Activated CD8-positive, alpha-beta memory T cell treated with anti-CD3 and anti-CD28 coated beads, Interleukin-2, amount 10 ng/mL, durations not matched to agents 7 days and 5 days (primary cell): ENCODE data around the gene SLC12A9. TPM values are rescaled to one million over a fixed set of nuclear protein-coding genes. Genes with fewer than 3 reads are reported as not detected.

Source experiments
- ATAC-seq: fragments of 150-1000 bp; cut with Tn5 transposase; one replicate; pipeline ENCODE4 v1.10.0; 2021; ENCODE audit warnings: moderate library complexity
- CTCF ChIA-PET: fragments of 350-600 bp; sonication (Branson Sonifier 250); formaldehyde crosslinking; loops from one replicate; lab custom pipeline; 2021; ENCODE audit warnings: antibody characterized with exemption; lab: Charles Lee
- DNase-seq: peaks from one replicate; pipeline ENCODE4 v3.0.0-alpha.2; 2020
- H3K27ac Mint-ChIP-seq: one replicate; pipeline ENCODE4 v1.8.0; 2021; ENCODE audit warnings: mild to moderate bottlenecking, mixed read lengths
- H3K27me3 Mint-ChIP-seq: one replicate; pipeline ENCODE4 v1.8.0; 2021; ENCODE audit warnings: mixed read lengths
- H3K36me3 Mint-ChIP-seq: one replicate; pipeline ENCODE4 v1.8.0; 2021; ENCODE audit warnings: mild to moderate bottlenecking, mixed read lengths
- H3K4me1 Mint-ChIP-seq: one replicate; pipeline ENCODE4 v1.8.0; 2021; ENCODE audit warnings: mixed read lengths
- H3K4me3 Mint-ChIP-seq: one replicate; pipeline ENCODE4 v1.8.0; 2021; ENCODE audit warnings: mild to moderate bottlenecking, moderate library complexity, mixed read lengths
- H3K9me3 Mint-ChIP-seq: one replicate; pipeline ENCODE4 v1.8.0; 2022; ENCODE audit warnings: low read depth, mixed read lengths
- total RNA-seq, 2 experiments: library from RNA; stranded (reverse); gene quantifications; one replicate each; pipeline ENCODE4 v1.2.3, GENCODE V29; 2021

SLC12A9 gene
- total RNA-seq, 2 experiments from 2014 or later = 28.6 to 30.1 TPM

DNA sequence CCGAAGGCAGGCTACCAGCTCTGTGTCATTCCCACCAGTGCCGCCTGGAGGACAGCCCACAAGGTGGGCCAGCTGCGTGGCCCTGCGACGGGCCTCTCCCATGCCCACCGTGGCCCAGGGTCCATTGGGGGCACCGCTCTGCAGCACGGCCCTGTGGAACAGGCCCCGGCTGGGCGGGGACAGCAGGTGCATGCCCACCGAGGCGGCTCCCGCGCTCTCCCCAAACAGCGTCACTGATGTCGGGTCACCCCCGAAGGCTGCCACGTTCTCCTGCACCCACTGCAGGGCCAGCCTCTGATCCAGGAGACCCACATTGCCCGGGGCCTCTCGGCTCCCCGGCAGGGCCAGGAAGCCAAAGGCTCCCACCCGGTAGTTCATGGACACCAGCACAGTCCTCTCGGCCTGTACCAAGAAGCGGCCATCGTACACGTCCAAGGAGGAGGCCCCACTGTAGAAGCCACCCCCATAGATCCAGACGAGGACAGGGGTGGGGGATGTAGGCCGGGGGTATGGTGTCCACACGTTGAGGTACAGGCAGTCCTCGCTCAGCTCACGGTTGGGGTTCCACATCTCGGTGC, 40.9 kb downstream of the SLC12A9 start:
- Mint-ChIP-seq H3K27me3 (peaks cover 48% of the 10 kb centered on the region), H3K4me3 (no peak overlapping the region), H3K9me3 (no peaks in the 10 kb centered on the region), H3K4me1 (peaks cover 24% of the 10 kb centered on the region), H3K36me3 (peaks cover 2% of the 10 kb centered on the region), H3K27ac (no peak overlapping the region)
- ATAC-seq (no peak), DNase-seq (no peak)
- CTCF ChIA-PET = interaction anchor here (1.5 to 1.7 kb wide), 2 partner anchors 12 to 188 kb away, joined by 3 to 5 read pairs; partner anchors contain the start of gene POP7

DNA sequence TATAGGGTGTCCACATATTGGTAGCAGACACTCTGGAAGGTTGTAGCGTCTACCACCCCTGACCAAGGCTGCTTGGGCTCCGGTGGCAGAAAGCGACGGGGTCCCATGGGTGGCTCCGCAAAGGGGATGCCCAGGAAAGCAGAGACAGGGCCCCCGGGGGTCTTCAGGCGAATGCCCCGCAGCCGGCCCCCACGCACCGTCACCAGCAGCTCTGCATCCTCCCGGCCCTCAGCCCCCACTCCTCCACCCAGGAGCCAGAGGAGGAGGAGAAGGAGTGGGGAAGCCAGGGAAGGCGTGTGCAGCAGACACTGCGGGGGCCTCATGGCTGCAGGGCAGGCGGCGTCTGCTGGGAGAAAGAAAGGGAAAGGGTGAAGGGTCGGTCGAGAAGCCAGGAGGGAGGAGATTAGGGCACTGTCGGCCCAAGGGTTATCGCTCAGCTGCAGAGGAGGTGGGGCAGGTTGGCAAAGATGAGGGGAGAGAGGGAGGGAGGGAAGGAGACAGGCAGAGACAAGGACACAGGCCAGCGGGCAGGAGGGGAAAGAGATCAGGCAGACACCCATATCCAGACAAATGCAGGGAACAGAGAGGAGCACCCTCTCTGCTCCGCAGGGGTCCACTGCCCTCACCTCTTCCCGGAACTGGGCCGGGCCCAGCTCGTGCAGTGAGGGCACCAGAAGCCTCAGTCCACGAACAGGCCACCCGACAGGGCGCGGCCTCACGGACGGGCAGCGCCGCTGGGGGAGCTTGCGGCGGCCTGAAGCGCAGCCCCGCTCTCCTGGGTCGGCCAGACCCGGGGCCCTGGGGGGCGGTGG, 41.6 kb downstream of the SLC12A9 start:
- CTCF ChIA-PET = interaction anchor here (0.7 to 2.3 kb wide), 13 partner anchors 9 to 279 kb away, joined by 3 to 18 read pairs (median 4); partner anchors contain the start of genes POP7, SRRT and TRIM56
- Mint-ChIP-seq H3K27ac (no peak overlapping the region), H3K9me3 (no peaks in the 10 kb centered on the region), H3K27me3 (peaks cover 48% of the 10 kb centered on the region), H3K36me3 (no peaks in the 10 kb centered on the region), H3K4me3 (no peak overlapping the region), H3K4me1 (peaks cover 20% of the 10 kb centered on the region)
- no peak for ATAC-seq
- no peak for DNase-seq

DNA sequence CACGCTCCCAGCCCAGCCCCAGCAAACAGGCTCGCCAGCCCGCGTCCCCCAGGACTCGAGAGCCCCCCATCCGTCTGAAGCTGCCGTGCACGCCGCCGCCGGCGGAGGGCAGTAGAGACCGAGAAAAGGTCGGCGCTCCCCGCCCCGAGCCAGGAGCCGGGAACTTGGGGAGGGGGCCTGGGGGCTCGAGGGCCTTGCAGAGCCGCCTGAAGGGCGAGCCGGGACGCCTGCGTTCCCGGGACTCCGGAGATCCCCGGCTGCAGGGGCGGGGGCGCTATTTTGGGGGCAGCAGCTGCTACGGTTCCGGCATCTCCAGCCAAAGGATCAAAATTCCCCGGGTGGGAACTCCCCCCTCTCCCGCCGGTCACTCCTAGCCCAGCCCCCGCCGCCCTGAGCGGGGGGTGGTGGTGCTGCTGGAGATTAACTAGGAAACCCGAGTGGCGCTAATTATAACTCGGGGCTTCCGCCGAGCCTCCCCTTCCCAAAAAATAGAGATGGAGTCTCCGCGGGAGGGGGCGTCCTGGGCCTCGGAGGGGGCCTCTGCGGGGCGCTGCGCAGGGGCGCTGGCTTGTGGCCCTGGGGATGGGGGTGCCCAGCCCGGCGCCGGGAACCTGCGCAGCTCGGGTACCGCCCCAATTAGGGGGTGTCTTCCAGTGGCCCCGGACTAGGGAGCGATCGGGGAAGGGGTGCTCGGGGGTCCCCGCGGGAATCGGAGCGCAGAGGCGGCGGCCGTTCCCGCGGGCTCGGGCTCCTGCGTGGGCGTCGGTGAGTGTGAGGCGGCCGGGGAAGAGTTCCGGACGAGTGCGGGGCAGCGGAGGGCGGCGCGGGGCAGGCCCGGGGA, 42.6 kb downstream of the SLC12A9 start:
- H3K27me3 Mint-ChIP-seq = peaks cover 51% of the 10 kb centered on the region
- CTCF ChIA-PET = interaction anchor here (0.7 to 2.3 kb wide), 14 partner anchors 8 to 278 kb away, joined by 3 to 18 read pairs (median 4); partner anchors contain the start of genes POP7, SRRT and TRIM56

DNA sequence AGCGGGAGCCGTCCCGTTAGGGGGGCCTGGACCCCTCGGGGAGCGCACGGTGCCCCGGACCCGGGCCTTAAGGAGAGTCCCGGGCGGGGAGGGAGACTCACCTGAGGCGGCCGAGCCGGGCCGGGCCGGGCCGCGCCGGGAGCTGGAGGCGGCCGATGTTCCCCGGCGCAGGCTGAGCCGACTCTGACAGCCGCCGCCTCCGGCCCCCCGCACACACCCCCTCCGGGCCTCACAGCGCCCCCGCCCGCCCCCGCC, 43.1 kb downstream of the SLC12A9 start, which contains the start of gene ACHE:
Gene ACHE (minus strand): TSS at position 188 of the 255 bp plus-strand sequence. CDS start 1,656 bp downstream, outside the sequence.
- peak within 1 kb of the TSS; percentile 19 for H3K4me3 Mint-ChIP-seq
- no peak for ATAC-seq
- peaks cover 52% of the 10 kb centered on the region for H3K27me3 Mint-ChIP-seq
- H3K4me1 Mint-ChIP-seq = peaks cover 15% of the 10 kb centered on the region
- CTCF ChIA-PET = interaction anchor here (1.4 to 2.3 kb wide), 5 partner anchors 20 to 182 kb away, joined by 3 to 18 read pairs (median 12); partner anchors contain the start of gene SRRT
- no peak within 1 kb of the TSS for H3K27ac Mint-ChIP-seq
- no peaks in the 10 kb centered on the region for H3K36me3 Mint-ChIP-seq
- no peak for DNase-seq
- H3K9me3 Mint-ChIP-seq = no peaks in the 10 kb centered on the region

More for the DNA sequence above, 42.6 kb downstream of the SLC12A9 start:
- Mint-ChIP-seq H3K27ac (no peak overlapping the region), H3K36me3 (no peaks in the 10 kb centered on the region), H3K9me3 (no peaks in the 10 kb centered on the region), H3K4me3 (no peak overlapping the region), H3K4me1 (peaks cover 19% of the 10 kb centered on the region)
- no peak for ATAC-seq
- peak; percentile 64 for DNase-seq

DNA sequence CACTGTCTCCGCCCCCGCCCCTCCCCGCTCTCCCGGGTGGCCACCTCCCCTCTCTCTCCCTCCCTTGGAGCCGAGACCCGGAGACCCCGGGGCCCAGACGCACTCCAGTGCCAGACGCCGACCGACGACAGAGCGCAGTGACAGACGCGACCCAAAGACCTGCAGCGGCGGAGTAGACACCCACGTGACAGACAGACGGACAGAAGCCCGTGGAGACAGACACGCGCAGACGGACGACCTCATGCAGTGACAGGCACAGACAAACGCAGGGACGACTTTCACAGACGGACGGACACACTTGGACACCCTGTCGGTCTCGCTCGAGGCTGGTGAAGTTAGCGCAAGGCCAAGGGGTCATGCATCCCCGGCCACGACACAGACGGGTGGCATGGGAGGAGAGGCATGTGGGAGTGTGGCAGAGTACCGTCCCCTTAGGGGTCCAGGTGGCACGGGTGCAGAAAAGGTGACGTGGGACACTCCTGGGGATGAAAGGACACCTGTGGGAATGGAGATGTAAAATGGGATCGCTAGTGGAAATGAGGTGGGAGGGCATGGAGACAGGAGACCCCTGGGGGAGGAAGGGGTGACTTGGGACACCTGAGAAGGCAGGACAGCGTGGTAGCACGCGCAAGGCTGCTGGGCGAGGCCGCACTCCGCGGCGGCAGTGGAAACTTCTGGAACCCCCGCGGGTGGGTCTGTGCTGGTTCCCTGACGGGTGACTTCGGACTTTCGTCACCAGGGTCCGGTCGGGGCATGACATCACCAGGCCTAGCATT, 43.6 kb downstream of the SLC12A9 start:
- H3K27ac Mint-ChIP-seq = no peak overlapping the region

DNA sequence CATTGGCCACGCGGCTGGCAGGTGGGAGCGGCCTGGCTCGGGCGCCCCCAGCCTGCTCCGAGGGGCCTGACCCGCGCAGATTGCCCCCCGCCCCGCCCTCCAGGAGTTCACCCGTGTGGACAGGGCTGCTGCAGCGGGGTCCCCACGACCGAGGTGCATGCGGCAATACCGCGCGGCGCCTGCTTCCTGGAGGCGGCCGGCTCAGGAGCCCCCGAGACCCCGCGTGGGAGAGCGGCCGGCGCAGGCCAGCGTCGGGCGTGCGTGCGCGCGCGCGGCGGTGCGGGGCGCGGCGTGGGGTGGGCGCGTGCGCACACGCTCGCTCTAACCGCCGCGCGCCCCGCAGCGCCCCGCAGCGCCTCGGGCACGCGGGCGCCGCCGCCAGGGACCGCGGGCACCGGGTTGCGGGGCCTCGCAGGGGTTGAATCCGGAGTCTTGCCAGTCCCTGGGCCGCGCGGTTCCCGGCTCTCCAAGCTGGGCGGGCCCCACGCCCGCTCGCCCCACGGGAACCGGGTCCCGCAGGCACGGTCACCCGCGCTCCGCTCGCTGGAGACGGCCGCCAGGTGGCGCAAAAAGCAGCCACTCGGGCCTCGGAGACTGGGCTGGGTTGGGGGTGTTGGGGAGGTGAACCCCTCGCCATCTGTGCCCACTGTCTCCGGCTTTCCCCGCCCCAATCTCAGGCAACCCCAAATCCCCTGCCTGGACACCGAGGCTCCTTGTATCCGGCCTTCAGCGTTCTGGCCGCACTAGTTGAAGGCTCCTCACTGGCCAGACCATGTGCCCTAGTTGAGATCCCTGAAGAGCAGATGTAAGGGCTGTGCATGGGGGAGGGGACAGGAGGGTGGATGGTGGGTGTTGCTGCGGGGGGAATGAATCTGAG, 44.5 kb downstream of the SLC12A9 start:
- no peaks in the 10 kb centered on the region for H3K9me3 Mint-ChIP-seq
- peaks cover 45% of the 10 kb centered on the region for H3K27me3 Mint-ChIP-seq
- DNase-seq = no peak
- peaks cover 13% of the 10 kb centered on the region for H3K4me1 Mint-ChIP-seq
- CTCF ChIA-PET = interaction anchor here (1.0 to 3.0 kb wide), 2 partner anchors 162 to 180 kb away, joined by 4 to 15 read pairs; no protein-coding TSS in a partner anchor
- H3K4me3 Mint-ChIP-seq = no peak overlapping the region
- no peak overlapping the region for H3K27ac Mint-ChIP-seq
- no peaks in the 10 kb centered on the region for H3K36me3 Mint-ChIP-seq
- peak; percentile 28 for ATAC-seq

More for the DNA sequence above, 43.6 kb downstream of the SLC12A9 start:
- ATAC-seq = no peak
- H3K4me1 Mint-ChIP-seq = peaks cover 16% of the 10 kb centered on the region
- peak overlapping the region; percentile 19 for H3K4me3 Mint-ChIP-seq
- H3K9me3 Mint-ChIP-seq = no peaks in the 10 kb centered on the region
- no peak for DNase-seq
- CTCF ChIA-PET = interaction anchor here (1.0 to 3.0 kb wide), 7 partner anchors 21 to 182 kb away, joined by 3 to 18 read pairs (median 12); partner anchors contain the start of gene SRRT
- peaks cover 52% of the 10 kb centered on the region for H3K27me3 Mint-ChIP-seq
- no peaks in the 10 kb centered on the region for H3K36me3 Mint-ChIP-seq

DNA sequence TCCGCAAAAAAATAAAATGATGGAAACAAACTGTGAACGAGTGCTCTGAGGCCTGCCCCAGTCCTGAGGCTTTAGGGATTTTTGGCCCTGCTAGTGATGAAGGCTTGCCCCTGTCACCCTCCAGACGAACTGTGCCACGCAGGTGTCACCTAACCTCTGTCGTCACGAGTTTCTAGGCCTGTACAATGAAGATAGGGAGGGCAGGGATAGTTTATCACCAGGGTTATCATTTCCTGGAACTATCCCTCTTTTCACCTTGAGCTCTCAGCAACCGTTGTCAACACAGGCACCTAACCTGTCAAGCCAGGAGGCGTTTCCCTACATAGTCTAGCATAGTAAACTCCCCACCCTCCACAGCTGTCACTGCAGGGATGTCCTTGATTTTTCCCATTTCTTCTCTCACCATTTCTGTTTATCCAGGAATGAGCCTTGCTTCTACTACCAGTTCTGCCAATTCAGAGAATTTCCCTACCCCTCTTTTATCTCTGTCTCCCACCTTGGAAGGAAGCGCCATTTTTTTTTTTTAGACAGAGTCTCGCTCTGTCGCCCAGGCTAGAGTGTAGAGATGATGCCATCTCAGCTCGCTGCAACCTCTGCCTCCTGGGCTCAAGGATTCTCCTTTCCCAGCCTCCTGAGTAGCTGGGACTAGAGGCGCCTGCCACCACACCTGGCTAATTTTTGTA, 45.4 kb downstream of the SLC12A9 start:
- Mint-ChIP-seq H3K4me3 (no peak overlapping the region), H3K9me3 (no peaks in the 10 kb centered on the region), H3K27ac (no peak overlapping the region), H3K4me1 (peaks cover 11% of the 10 kb centered on the region), H3K27me3 (peaks cover 35% of the 10 kb centered on the region), H3K36me3 (no peaks in the 10 kb centered on the region)
- DNase-seq (no peak), ATAC-seq (no peak)
- CTCF ChIA-PET = interaction anchor here (0.7 to 3.0 kb wide), 4 partner anchors 8 to 207 kb away, joined by 3 to 15 read pairs (median 6); partner anchors contain the start of gene UFSP1

DNA sequence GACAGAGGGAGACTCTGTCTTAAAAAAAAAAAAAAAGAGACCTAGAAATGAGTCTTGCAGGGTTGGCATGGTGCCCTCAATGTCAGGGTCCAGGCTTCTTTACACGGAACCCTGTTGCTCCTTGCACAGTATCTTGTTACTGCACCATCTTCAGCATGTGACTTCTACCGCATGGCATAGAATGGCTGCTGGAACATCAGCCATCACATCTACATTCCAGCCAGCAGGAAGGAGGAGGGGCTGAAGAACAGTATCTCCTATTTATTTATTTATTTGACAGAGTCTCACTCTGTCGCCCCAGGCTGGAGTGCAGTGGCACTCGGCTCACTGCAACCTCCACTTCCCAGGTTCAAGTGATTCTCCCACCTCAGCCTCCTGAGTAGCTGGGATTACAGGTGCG, 46.9 kb downstream of the SLC12A9 start:
- H3K4me1 Mint-ChIP-seq = peaks cover 10% of the 10 kb centered on the region
- H3K9me3 Mint-ChIP-seq = no peaks in the 10 kb centered on the region
- H3K4me3 Mint-ChIP-seq = no peak overlapping the region
- no peaks in the 10 kb centered on the region for H3K36me3 Mint-ChIP-seq
- CTCF ChIA-PET = interaction anchor here (1.4 to 3.0 kb wide), 4 partner anchors 10 to 186 kb away, joined by 3 to 15 read pairs (median 6); partner anchors contain the start of genes TRIM56 and UFSP1
- H3K27ac Mint-ChIP-seq = no peak overlapping the region
- no peak for DNase-seq
- peaks cover 27% of the 10 kb centered on the region for H3K27me3 Mint-ChIP-seq
- ATAC-seq = no peak

DNA sequence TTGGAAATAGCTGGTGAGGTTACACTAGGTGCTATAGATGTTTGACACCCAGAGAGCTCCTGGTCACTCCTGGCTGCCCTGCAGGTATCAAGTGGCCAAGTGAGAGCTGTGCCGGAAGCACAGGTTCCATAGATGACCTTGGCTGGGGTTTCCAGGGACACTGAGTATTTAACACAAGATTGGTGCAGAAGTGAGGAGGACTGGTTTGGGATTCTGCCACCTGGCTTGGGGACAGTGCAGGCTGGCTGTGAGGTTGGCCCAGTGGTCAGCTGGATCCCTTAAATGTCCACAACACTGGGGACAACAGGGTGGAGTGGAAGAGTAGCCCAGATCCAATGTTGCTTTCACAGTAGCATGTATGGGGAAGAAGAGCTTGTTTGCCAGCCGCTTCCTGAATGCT, 48.5 kb downstream of the SLC12A9 start:
- Mint-ChIP-seq H3K9me3 (no peaks in the 10 kb centered on the region), H3K27ac (no peak overlapping the region), H3K36me3 (no peaks in the 10 kb centered on the region)

DNA sequence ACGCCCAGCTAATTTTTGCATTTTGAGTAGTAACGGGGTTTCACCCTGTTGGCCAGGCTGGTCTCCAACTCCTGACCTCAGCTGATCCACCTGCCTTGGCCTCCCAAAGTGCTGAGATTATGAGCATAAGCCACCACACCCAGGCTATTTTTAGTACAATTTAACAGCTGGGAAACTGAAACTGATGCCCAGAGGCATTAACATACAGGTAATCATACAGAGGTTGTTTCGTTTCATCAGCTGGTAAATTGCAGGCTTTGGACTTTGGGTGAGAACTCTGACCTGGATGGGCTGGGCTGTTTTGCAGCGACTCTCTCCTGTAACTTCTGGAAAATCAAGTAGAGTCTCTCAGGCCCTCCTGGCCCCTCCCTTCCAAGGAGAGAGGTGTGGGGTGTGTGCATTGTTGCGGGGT, 49.4 kb downstream of the SLC12A9 start:
- no peak for ATAC-seq
- CTCF ChIA-PET = interaction anchor here (1.0 to 1.8 kb wide), 2 partner anchors 157 to 175 kb away, joined by 4 to 6 read pairs; no protein-coding TSS in a partner anchor
- DNase-seq = no peak
- H3K36me3 Mint-ChIP-seq = no peaks in the 10 kb centered on the region
- H3K27me3 Mint-ChIP-seq = peaks cover 20% of the 10 kb centered on the region
- H3K4me3 Mint-ChIP-seq = no peak overlapping the region
- H3K9me3 Mint-ChIP-seq = no peaks in the 10 kb centered on the region
- peaks cover 3% of the 10 kb centered on the region for H3K4me1 Mint-ChIP-seq
- H3K27ac Mint-ChIP-seq = no peak overlapping the region

More for the DNA sequence above, 48.5 kb downstream of the SLC12A9 start:
- Mint-ChIP-seq H3K4me1 (peaks cover 8% of the 10 kb centered on the region), H3K27me3 (peaks cover 26% of the 10 kb centered on the region), H3K4me3 (no peak overlapping the region)
- ATAC-seq (no peak), DNase-seq (no peak)
- CTCF ChIA-PET = interaction anchor here (1.0 to 1.8 kb wide), 2 partner anchors 158 to 176 kb away, joined by 4 to 6 read pairs; no protein-coding TSS in a partner anchor

DNA sequence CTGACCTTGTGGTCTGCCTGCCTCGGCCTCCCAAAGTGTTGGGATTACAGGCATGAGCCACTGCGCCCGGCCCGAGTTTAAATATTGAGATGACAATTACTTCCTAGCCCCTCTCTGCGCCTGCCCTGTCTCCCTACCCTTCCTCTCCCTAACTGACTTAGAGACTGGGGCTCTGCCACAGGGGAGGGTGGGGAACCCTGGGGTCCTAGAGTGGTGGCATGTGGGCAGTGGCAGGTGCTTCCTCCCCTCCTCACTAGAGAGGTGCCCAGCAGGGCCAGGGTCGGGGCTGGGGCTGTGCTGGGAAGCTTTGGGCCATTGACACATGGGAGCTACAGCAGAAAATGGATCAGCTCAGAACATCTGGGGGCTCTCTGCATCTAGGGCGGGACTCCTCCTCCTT, 50.1 kb downstream of the SLC12A9 start:
- H3K27ac Mint-ChIP-seq = no peak overlapping the region
- peaks cover 3% of the 10 kb centered on the region for H3K4me1 Mint-ChIP-seq
- CTCF ChIA-PET = interaction anchor here (1.3 to 2.1 kb wide), 2 partner anchors 8 to 175 kb away, joined by 3 to 7 read pairs; no protein-coding TSS in a partner anchor
- DNase-seq (no peak), ATAC-seq (no peak)
- H3K4me3 Mint-ChIP-seq = no peak overlapping the region
- no peaks in the 10 kb centered on the region for H3K36me3 Mint-ChIP-seq
- no peaks in the 10 kb centered on the region for H3K9me3 Mint-ChIP-seq
- H3K27me3 Mint-ChIP-seq = peaks cover 14% of the 10 kb centered on the region
